ENCODE results near the gene NR1H4. TPM values are rescaled to one million over a fixed set of nuclear protein-coding genes. Genes with fewer than 3 reads are reported as not detected.

The NR1H4 gene
- total and polyA plus RNA-seq, 2 of the 13 experiments (the other 11 are each of a cell fraction or from before 2014, with no cell fraction given) = 27.3 to 114 TPM

DNA sequence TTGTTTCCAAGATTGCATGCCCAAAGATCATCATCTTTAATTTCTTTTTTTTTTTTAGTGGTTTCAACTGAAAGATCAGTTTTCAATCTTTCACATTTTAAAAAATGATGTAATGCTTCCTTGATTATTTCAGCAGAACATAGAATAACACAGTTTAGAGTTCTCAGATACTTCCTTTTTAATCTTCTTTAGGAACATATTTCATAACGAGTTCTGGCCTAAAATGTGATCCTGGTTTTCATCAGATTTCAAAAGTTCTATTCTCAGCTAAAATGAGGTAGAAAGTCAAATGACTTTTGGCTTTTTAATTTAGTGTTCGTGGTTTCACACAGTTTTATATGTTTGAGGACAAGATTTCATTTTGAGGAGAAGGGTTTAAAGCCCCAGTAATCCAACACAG, 40.0 kb upstream of the NR1H4 start:
- no peaks in the 10 kb centered on the region for H3K79me2 ChIP-seq (ENCODE audit: insufficient read depth, low read length)
- no peaks in the 10 kb centered on the region; a peak in 1 of 5 replicates for H3K27me3 ChIP-seq (ENCODE audit: control insufficient read depth in 1 of 2, insufficient read depth in 2 of 2, low read length in 2 of 2)
- 87% methylated on average over 2 of the region's 2 CpGs for WGBS (ENCODE audit: low lambda C conversion rate)
- no peak for FAIRE-seq
- no peak for DNase-seq (ENCODE audit: low spot score)
- ChIA-PET CTCF (ENCODE audit: low intra/inter-chr PET ratio, low total read pairs) (no interaction called here), POLR2A (no interaction called here)
- no peak overlapping the region for H3K4me2 ChIP-seq (ENCODE audit: low read depth, low read length)
- BruUV-seq (replicated peaks) = no TSS peak
- no peaks in the 10 kb centered on the region for H3K9me3 ChIP-seq (ENCODE audit: low read length)
- H4K20me1 ChIP-seq (ENCODE audit: insufficient read depth, low read length) = no peaks in the 10 kb centered on the region
- H3K36me3 ChIP-seq (replicated peaks in 1 of 2; ENCODE audit: control insufficient read depth in 1 of 2, insufficient read depth in 2 of 2, low read length in 2 of 2) = no peaks in the 10 kb centered on the region
- intact Hi-C loops (cut with micrococcal nuclease; ENCODE audit: unreplicated experiment) = no loop called here
- no peak for ATAC-seq
- no peak overlapping the region for H3K27ac ChIP-seq (ENCODE audit: extremely low read length, insufficient read depth, low read length)
- H2AFZ ChIP-seq (ENCODE audit: low read length) = no peak overlapping the region
- peaks cover 34% of the 10 kb centered on the region for H3K4me1 ChIP-seq (ENCODE audit: insufficient read depth, low read length)
- in situ Hi-C loops (cut with HindIII; ENCODE audit: extremely low pct_ligation_motif_present, low pct_unique_long_range_greater_than_20kb) = no loop called here
- no peak overlapping the region for H3K4me3 ChIP-seq (replicated peaks in 1 of 3; ENCODE audit: insufficient read depth in 1 of 3, low read depth in 2 of 3, low read length in 3 of 3)
- H3K9ac ChIP-seq (ENCODE audit: insufficient read depth, low read depth, low read length) = no peak overlapping the region
- TF ChIP-seq MYNN (CRISPR knock-in tag; IDR thresholded peaks at IDR 0.05; ENCODE audit: low read depth) (no peak), ATF7 (IDR thresholded peaks at IDR 0.05) (peak; percentile 24; the same call in 1 of the 2 replicates), ATF7 (CRISPR knock-in tag; IDR thresholded peaks at IDR 0.05) (no peak)

DNA sequence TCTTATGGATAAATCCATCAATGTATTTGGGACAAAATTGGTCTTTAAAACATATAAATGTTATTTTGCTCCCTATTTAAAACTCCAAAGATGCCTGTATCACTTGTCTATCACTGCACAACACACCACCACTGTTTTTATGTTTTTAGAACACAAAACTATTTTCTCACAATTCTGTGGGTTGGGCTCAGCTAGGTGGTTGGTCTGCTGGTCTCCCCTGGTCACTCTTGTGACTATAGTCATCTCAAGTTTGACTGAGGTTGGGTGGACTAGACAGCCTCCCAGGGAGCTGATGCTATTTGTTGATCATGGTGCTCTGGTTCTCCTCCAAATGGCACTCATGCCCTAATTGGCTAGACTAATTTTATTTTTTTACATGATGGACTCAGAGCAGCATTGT, 39.5 kb upstream of the NR1H4 start:
- H3K4me3 ChIP-seq (replicated peaks in 1 of 3; ENCODE audit: insufficient read depth in 1 of 3, low read depth in 2 of 3, low read length in 3 of 3) = no peak overlapping the region
- no peak for ATAC-seq
- in situ Hi-C loops (cut with HindIII; ENCODE audit: extremely low pct_ligation_motif_present, low pct_unique_long_range_greater_than_20kb) (no loop called here), intact Hi-C loops (cut with micrococcal nuclease; ENCODE audit: unreplicated experiment) (no loop called here)
- H2AFZ ChIP-seq (ENCODE audit: low read length) = no peak overlapping the region
- H3K9me3 ChIP-seq (ENCODE audit: low read length) = no peaks in the 10 kb centered on the region
- FAIRE-seq = no peak
- H3K79me2 ChIP-seq (ENCODE audit: insufficient read depth, low read length) = no peaks in the 10 kb centered on the region
- no peak overlapping the region for H3K27ac ChIP-seq (ENCODE audit: extremely low read length, insufficient read depth, low read length)
- CTCF ChIA-PET (ENCODE audit: low intra/inter-chr PET ratio, low total read pairs) = no interaction called here
- no peaks in the 10 kb centered on the region; a peak in 1 of 5 replicates for H3K27me3 ChIP-seq (ENCODE audit: control insufficient read depth in 1 of 2, insufficient read depth in 2 of 2, low read length in 2 of 2)
- no peak overlapping the region for H3K9ac ChIP-seq (ENCODE audit: insufficient read depth, low read depth, low read length)
- POLR2A ChIA-PET = no interaction called here
- BruUV-seq (replicated peaks) = no TSS peak
- no peaks in the 10 kb centered on the region for H3K36me3 ChIP-seq (replicated peaks in 1 of 2; ENCODE audit: control insufficient read depth in 1 of 2, insufficient read depth in 2 of 2, low read length in 2 of 2)
- peaks cover 37% of the 10 kb centered on the region for H3K4me1 ChIP-seq (ENCODE audit: insufficient read depth, low read length)
- H4K20me1 ChIP-seq (ENCODE audit: insufficient read depth, low read length) = no peaks in the 10 kb centered on the region
- H3K4me2 ChIP-seq (ENCODE audit: low read depth, low read length) = no peak overlapping the region
- DNase-seq (ENCODE audit: low spot score) = no peak
- TF ChIP-seq, protein P1, sequence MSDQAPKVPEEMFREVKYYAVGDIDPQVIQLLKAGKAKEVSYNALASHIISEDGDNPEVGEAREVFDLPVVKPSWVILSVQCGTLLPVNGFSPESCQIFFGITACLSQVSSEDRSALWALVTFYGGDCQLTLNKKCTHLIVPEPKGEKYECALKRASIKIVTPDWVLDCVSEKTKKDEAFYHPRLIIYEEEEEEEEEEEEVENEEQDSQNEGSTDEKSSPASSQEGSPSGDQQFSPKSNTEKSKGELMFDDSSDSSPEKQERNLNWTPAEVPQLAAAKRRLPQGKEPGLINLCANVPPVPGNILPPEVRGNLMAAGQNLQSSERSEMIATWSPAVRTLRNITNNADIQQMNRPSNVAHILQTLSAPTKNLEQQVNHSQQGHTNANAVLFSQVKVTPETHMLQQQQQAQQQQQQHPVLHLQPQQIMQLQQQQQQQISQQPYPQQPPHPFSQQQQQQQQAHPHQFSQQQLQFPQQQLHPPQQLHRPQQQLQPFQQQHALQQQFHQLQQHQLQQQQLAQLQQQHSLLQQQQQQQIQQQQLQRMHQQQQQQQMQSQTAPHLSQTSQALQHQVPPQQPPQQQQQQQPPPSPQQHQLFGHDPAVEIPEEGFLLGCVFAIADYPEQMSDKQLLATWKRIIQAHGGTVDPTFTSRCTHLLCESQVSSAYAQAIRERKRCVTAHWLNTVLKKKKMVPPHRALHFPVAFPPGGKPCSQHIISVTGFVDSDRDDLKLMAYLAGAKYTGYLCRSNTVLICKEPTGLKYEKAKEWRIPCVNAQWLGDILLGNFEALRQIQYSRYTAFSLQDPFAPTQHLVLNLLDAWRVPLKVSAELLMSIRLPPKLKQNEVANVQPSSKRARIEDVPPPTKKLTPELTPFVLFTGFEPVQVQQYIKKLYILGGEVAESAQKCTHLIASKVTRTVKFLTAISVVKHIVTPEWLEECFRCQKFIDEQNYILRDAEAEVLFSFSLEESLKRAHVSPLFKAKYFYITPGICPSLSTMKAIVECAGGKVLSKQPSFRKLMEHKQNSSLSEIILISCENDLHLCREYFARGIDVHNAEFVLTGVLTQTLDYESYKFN (CRISPR knock-in tag; conservative IDR thresholded peaks at IDR 0.05) = no peak
- TF ChIP-seq ZNF331 (CRISPR knock-in tag; IDR thresholded peaks at IDR 0.05) (peak; percentile 99), TOE1 (CRISPR knock-in tag; IDR thresholded peaks at IDR 0.05) (no peak), SOX6 (IDR thresholded peaks at IDR 0.05) (no peak), SOX6 (CRISPR knock-in tag; IDR thresholded peaks at IDR 0.05) (no peak)
- TF ChIP-seq, protein P2, sequence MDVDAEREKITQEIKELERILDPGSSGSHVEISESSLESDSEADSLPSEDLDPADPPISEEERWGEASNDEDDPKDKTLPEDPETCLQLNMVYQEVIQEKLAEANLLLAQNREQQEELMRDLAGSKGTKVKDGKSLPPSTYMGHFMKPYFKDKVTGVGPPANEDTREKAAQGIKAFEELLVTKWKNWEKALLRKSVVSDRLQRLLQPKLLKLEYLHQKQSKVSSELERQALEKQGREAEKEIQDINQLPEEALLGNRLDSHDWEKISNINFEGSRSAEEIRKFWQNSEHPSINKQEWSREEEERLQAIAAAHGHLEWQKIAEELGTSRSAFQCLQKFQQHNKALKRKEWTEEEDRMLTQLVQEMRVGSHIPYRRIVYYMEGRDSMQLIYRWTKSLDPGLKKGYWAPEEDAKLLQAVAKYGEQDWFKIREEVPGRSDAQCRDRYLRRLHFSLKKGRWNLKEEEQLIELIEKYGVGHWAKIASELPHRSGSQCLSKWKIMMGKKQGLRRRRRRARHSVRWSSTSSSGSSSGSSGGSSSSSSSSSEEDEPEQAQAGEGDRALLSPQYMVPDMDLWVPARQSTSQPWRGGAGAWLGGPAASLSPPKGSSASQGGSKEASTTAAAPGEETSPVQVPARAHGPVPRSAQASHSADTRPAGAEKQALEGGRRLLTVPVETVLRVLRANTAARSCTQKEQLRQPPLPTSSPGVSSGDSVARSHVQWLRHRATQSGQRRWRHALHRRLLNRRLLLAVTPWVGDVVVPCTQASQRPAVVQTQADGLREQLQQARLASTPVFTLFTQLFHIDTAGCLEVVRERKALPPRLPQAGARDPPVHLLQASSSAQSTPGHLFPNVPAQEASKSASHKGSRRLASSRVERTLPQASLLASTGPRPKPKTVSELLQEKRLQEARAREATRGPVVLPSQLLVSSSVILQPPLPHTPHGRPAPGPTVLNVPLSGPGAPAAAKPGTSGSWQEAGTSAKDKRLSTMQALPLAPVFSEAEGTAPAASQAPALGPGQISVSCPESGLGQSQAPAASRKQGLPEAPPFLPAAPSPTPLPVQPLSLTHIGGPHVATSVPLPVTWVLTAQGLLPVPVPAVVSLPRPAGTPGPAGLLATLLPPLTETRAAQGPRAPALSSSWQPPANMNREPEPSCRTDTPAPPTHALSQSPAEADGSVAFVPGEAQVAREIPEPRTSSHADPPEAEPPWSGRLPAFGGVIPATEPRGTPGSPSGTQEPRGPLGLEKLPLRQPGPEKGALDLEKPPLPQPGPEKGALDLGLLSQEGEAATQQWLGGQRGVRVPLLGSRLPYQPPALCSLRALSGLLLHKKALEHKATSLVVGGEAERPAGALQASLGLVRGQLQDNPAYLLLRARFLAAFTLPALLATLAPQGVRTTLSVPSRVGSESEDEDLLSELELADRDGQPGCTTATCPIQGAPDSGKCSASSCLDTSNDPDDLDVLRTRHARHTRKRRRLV (CRISPR knock-in tag; IDR thresholded peaks at IDR 0.05) = no peak
- TF ChIP-seq, protein P3, sequence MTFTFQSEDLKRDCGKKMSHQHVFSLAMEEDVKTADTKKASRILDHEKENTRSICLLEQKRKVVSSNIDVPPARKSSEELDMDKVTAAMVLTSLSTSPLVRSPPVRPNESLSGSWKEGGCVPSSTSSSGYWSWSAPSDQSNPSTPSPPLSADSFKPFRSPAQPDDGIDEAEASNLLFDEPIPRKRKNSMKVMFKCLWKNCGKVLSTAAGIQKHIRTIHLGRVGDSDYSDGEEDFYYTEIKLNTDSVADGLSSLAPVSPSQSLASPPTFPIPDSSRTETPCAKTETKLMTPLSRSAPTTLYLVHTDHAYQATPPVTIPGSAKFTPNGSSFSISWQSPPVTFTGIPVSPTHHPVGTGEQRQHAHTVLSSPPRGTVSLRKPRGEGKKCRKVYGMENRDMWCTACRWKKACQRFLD (CRISPR knock-in tag; IDR thresholded peaks at IDR 0.05; ENCODE audit: borderline replicate concordance) = no peak
